NT2/D1 (cell line): Measurements from ENCODE around the gene PPIL1.

Source experiments
- SUZ12 ChIP-seq: IDR thresholded peaks from 2 replicates; pipeline ENCODE4 v1.6.1; 2011; ENCODE audit not compliant: insufficient read length, insufficient read depth; ENCODE audit errors: extremely low read depth
- YY1 ChIP-seq: IDR thresholded peaks from 2 replicates; pipeline ENCODE4 v1.6.1; 2011; ENCODE audit not compliant: insufficient read length, insufficient read depth
- ZNF274 ChIP-seq: IDR thresholded peaks from 2 replicates; pipeline ENCODE4 v1.6.1; 2011; ENCODE audit warnings: mild to moderate bottlenecking, low read depth, low read length

DNA sequence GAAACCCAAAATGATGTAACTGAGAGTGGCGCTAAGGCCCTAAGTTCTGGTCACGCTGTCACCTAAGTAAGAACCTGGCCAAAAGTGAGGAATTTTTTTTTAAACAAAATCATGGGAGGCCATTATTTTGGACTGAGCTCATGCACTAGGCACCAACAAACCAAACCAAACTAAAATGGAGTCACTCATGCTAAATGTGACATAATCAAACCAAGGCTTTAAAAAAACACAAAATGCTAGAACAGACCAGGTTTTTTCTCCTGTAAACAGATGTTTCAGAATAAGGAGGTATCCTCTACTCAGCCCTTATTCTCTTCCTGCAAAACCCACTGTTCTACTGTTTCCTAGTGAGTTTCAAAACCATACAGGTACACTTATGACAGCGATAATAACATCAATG, 10.0 kb upstream of the PPIL1 start:
- TF ChIP-seq YY1 (no peak), ZNF274 (no peak), SUZ12 (no peak)
